PFSK-1 (cell line): ENCODE data around the gene HECTD2.

Experiments
- FOXP2 ChIP-seq: optimal IDR thresholded peaks from 2 replicates; pipeline ENCODE3; 2011; ENCODE audit warnings: borderline replicate concordance, control low read depth, inconsistent platforms; ENCODE audit not compliant: insufficient read depth; ENCODE audit errors: extremely low read length, extremely low read depth
- POLR2AphosphoS5 ChIP-seq: IDR thresholded peaks from 2 replicates; pipeline ENCODE4 v1.6.1; 2012; ENCODE audit warnings: low read depth, mild to moderate bottlenecking, control low read depth, low read length, moderate library complexity
- REST ChIP-seq, 2 experiments: IDR thresholded peaks; 2 replicates each; pipeline versions ENCODE4 v1.6.1 to v1.8.0; 2011 to 2012; ENCODE audit warnings: low read depth in 2 of 2, low read length in 2 of 2, control low read depth in 1 of 2, inconsistent platforms in 1 of 2, mild to moderate bottlenecking in 1 of 2, moderate library complexity in 1 of 2; ENCODE audit not compliant: insufficient read depth in 1 of 2
- SIN3A ChIP-seq: IDR thresholded peaks from 2 replicates; pipeline ENCODE4 v1.6.1; 2012; ENCODE audit warnings: mild to moderate bottlenecking, low read length, moderate library complexity, borderline replicate concordance; ENCODE audit not compliant: insufficient read depth
- TAF1 ChIP-seq: IDR thresholded peaks from 2 replicates; pipeline ENCODE4 v1.6.1; 2012; ENCODE audit warnings: low read length, control low read depth, borderline replicate concordance; ENCODE audit not compliant: insufficient read depth

- no peak for TF ChIP-seq POLR2AphosphoS5
- TF ChIP-seq REST (IDR thresholded peaks at IDR 0.05; ENCODE audit: insufficient read depth in 1 of 2, low read depth in 2 of 2, low read length in 2 of 2) = no peak
- no peak for TF ChIP-seq TAF1
- TF ChIP-seq SIN3A = no peak
- TF ChIP-seq FOXP2 = no peak
Observed at GRCh38 chr10:91366704-91367103, 43.4 kb upstream of the HECTD2 start.
